H1 (cell line): ENCODE results near the gene CREBBP. TPM values are rescaled to one million over a fixed set of nuclear protein-coding genes. Genes with fewer than 3 reads are reported as not detected.

Experiments used
- CTCF ChIA-PET: fragments of 300-600 bp; sonication (Branson Sonifier 250); formaldehyde crosslinking; loops from one replicate; lab custom pipeline; 2021; ENCODE audit not compliant: partially characterized antibody; lab: Charles Lee
- POLR2A ChIA-PET: fragments of 300-600 bp; sonication (Branson Sonifier 250); formaldehyde crosslinking; loops from one replicate; lab custom pipeline; 2021; ENCODE audit warnings: inconsistent platforms; ENCODE audit not compliant: partially characterized antibody; lab: Charles Lee
- DNase-seq, 2 experiments: peaks; one replicate each; pipeline versions ENCODE4 v3.0.0 to v3.0.0-alpha.2; 2010 to 2022; ENCODE audit warnings: low spot score in 2 of 2, low read depth in 1 of 2, mixed read lengths in 1 of 2
- FAIRE-seq: peaks from 2 replicates; lab custom pipeline; 2011; peaks lifted over from hg19 to GRCh38; lab: Jason Lieb, UNC
- H2AFZ ChIP-seq: 2 replicates; pipeline ENCODE4 v1.8.1; 2012; ENCODE audit warnings: low read length, inconsistent platforms
- H2AK5ac ChIP-seq: 2 replicates; pipeline ENCODE4 v1.6.1; 2013; ENCODE audit warnings: low read depth, low read length
- H2BK120ac ChIP-seq: replicated peaks from 2 replicates; pipeline ENCODE3; 2013; ENCODE audit warnings: low read depth, low read length, inconsistent platforms
- H2BK12ac ChIP-seq: 2 replicates; pipeline ENCODE4 v1.6.1; 2013; ENCODE audit warnings: low read depth, low read length
- H2BK15ac ChIP-seq: 2 replicates; pipeline ENCODE4 v1.6.1; 2013; ENCODE audit warnings: low read length
- H2BK20ac ChIP-seq: 2 replicates; pipeline ENCODE4 v1.6.1; 2013; ENCODE audit warnings: low read length
- H2BK5ac ChIP-seq: 2 replicates; pipeline ENCODE4 v1.6.1; 2013; ENCODE audit warnings: low read depth, low read length
- H3K14ac ChIP-seq: 2 replicates; pipeline ENCODE4 v1.6.1; 2013; ENCODE audit warnings: inconsistent platforms; ENCODE audit not compliant: insufficient read length
- H3K18ac ChIP-seq: 2 replicates; pipeline ENCODE4 v1.6.1; 2013; ENCODE audit warnings: low read length; ENCODE audit errors: extremely low read depth
- H3K23ac ChIP-seq: 2 replicates; pipeline ENCODE4 v1.6.1; 2013; ENCODE audit warnings: inconsistent platforms; ENCODE audit not compliant: insufficient read length
- H3K23me2 ChIP-seq: 2 replicates; pipeline ENCODE4 v1.6.1; 2013; ENCODE audit warnings: low read depth, low read length
- H3K27ac ChIP-seq: 2 replicates; pipeline ENCODE4 v1.6.1; 2011; ENCODE audit warnings: low read depth, low read length, inconsistent platforms
- H3K27me3 ChIP-seq, 4 experiments: replicated peaks in 1 of 4; 1 replicate in 1 of 4; 2 replicates in 3 of 4; pipeline versions ENCODE4 v1.6.1 to v1.8.1; 2011 to 2013; ENCODE audit warnings: low read length in 3 of 4, mild to moderate bottlenecking in 3 of 4, inconsistent platforms in 2 of 4, mixed read lengths in 2 of 4, moderate library complexity in 1 of 4; ENCODE audit not compliant: control insufficient read depth in 3 of 4, insufficient read depth in 3 of 4; ENCODE audit errors: extremely low read depth in 1 of 4
- H3K36me3 ChIP-seq, 4 experiments: 2 replicates each; pipeline versions ENCODE4 v1.6.1 to v1.8.1; 2011 to 2013; ENCODE audit warnings: mild to moderate bottlenecking in 4 of 4, low read length in 3 of 4, moderate library complexity in 2 of 4, control low read depth in 1 of 4, inconsistent platforms in 1 of 4; ENCODE audit not compliant: insufficient read depth in 4 of 4, control insufficient read depth in 2 of 4
- H3K4ac ChIP-seq: replicated peaks from 2 replicates; pipeline ENCODE3; 2013; ENCODE audit warnings: low read length, low read depth, mixed read lengths, inconsistent platforms; ENCODE audit not compliant: insufficient read length
- H3K4me1 ChIP-seq, 4 experiments: replicated peaks in 1 of 4; 1 replicate in 1 of 4; 2 replicates in 3 of 4; pipeline versions ENCODE4 v1.6.1 to v1.8.1; 2011 to 2013; ENCODE audit warnings: low read length in 3 of 4, inconsistent platforms in 2 of 4, mixed read lengths in 1 of 4; ENCODE audit not compliant: insufficient read depth in 4 of 4, control insufficient read depth in 3 of 4
- H3K4me2 ChIP-seq, 2 experiments: 2 replicates each; pipeline versions ENCODE4 v1.6.1 to v1.8.1; 2011 to 2013; ENCODE audit warnings: low read depth in 2 of 2, low read length in 2 of 2, control low read depth in 1 of 2, inconsistent platforms in 1 of 2, mild to moderate bottlenecking in 1 of 2; ENCODE audit not compliant: insufficient read depth in 1 of 2
- H3K4me3 ChIP-seq, 4 experiments: fragments of 200-600, 300-600 bp in 1 of 4; sonication (generic), shearing (Covaris generic), sonication (Bioruptor Twin) in 1 of 4; 2 replicates each; pipeline versions ENCODE4 v1.5.1 to v1.8.1; 2011 to 2016; ENCODE audit warnings: low read length in 4 of 4, low read depth in 3 of 4, control low read depth in 2 of 4, inconsistent platforms in 2 of 4, mild to moderate bottlenecking in 2 of 4, mixed read lengths in 1 of 4, moderate library complexity in 1 of 4; ENCODE audit not compliant: insufficient read depth in 2 of 4; ENCODE audit errors: extremely low read depth in 1 of 4
- H3K56ac ChIP-seq: replicated peaks from 2 replicates; pipeline ENCODE3; 2013; ENCODE audit warnings: low read depth, mild to moderate bottlenecking, mixed read lengths, low read length, inconsistent platforms; ENCODE audit not compliant: insufficient read length
- H3K79me1 ChIP-seq: 2 replicates; pipeline ENCODE4 v1.6.1; 2013; ENCODE audit warnings: low read depth, low read length, control low read depth
- H3K79me2 ChIP-seq, 2 experiments: 2 replicates each; pipeline versions ENCODE4 v1.6.1 to v1.8.1; 2012 to 2013; ENCODE audit warnings: low read length in 2 of 2, mild to moderate bottlenecking in 2 of 2, inconsistent platforms in 1 of 2; ENCODE audit not compliant: insufficient read depth in 2 of 2, control insufficient read depth in 1 of 2
- H3K9ac ChIP-seq, 4 experiments: replicated peaks in 1 of 4; 1 replicate in 1 of 4; 2 replicates in 3 of 4; pipeline versions ENCODE4 v1.6.1 to v1.8.1; 2011 to 2013; ENCODE audit warnings: low read depth in 3 of 4, low read length in 3 of 4, control low read depth in 2 of 4, mild to moderate bottlenecking in 2 of 4, moderate library complexity in 2 of 4, inconsistent platforms in 1 of 4; ENCODE audit errors: extremely low read depth in 1 of 4
- H3K9me3 ChIP-seq, 2 experiments: 2 replicates each; pipeline versions ENCODE4 v1.6.1 to v1.8.1; 2012 to 2013; ENCODE audit warnings: mild to moderate bottlenecking in 2 of 2, moderate library complexity in 2 of 2, control low read depth in 1 of 2, inconsistent platforms in 1 of 2, low read depth in 1 of 2, low read length in 1 of 2, mixed read lengths in 1 of 2; ENCODE audit not compliant: insufficient read depth in 2 of 2
- H4K20me1 ChIP-seq, 2 experiments: replicated peaks in 1 of 2; 2 replicates each; pipeline versions ENCODE3 to v1.8.1; 2011 to 2013; ENCODE audit warnings: inconsistent platforms in 2 of 2, low read length in 2 of 2, mild to moderate bottlenecking in 1 of 2; ENCODE audit not compliant: insufficient read depth in 2 of 2, control insufficient read depth in 1 of 2
- H4K5ac ChIP-seq: 2 replicates; pipeline ENCODE4 v1.6.1; 2013; ENCODE audit warnings: low read length, low read depth, mixed read lengths, inconsistent platforms; ENCODE audit not compliant: insufficient read length
- H4K8ac ChIP-seq: 2 replicates; pipeline ENCODE4 v1.8.0; 2013; ENCODE audit warnings: mild to moderate bottlenecking, moderate library complexity, low read length, inconsistent platforms; ENCODE audit not compliant: insufficient read depth; ENCODE audit errors: extremely low read depth
- H4K91ac ChIP-seq: replicated peaks from 2 replicates; pipeline ENCODE3; 2013; ENCODE audit warnings: low read length, mixed read lengths, inconsistent platforms; ENCODE audit not compliant: insufficient read length
- BACH1 ChIP-seq: IDR thresholded peaks from 2 replicates; pipeline ENCODE4 v1.6.1; 2012; ENCODE audit warnings: low read length, improper control_type of control experiment
- CBX5 ChIP-seq: fragments of 300-800, 300-1000 bp; sonication (generic); IDR thresholded peaks from 2 replicates; pipeline ENCODE4 v1.7.1; 2016; ENCODE audit warnings: antibody characterized with exemption, low read length, low read depth
- CTBP2 ChIP-seq: IDR thresholded peaks from 2 replicates; pipeline ENCODE4 v1.7.0; 2011; ENCODE audit warnings: borderline replicate concordance, mild to moderate bottlenecking, moderate library complexity, mixed read lengths, low read length; ENCODE audit not compliant: insufficient read depth, insufficient read length
- KDM4A ChIP-seq: IDR thresholded peaks from one replicate; pipeline ENCODE4 v1.7.1; 2012; ENCODE audit warnings: low read depth, mild to moderate bottlenecking, moderate library complexity, low read length, inconsistent platforms; ENCODE audit not compliant: severe bottlenecking
- MAFK ChIP-seq: IDR thresholded peaks from 2 replicates; pipeline ENCODE4 v1.6.1; 2012; ENCODE audit warnings: low read depth, mild to moderate bottlenecking, improper control_type of control experiment, low read length
- PHF8 ChIP-seq: fragments of 200-600 bp; sonication (generic); conservative IDR thresholded peaks from 2 replicates; pipeline ENCODE4 v1.7.1; 2012; ENCODE audit warnings: low read depth, mild to moderate bottlenecking, inconsistent platforms, low read length, moderate library complexity
- POU5F1 ChIP-seq: IDR thresholded peaks from 2 replicates; pipeline ENCODE4 v1.6.1; 2011; ENCODE audit warnings: low read depth, mild to moderate bottlenecking, low read length, moderate library complexity
- RBBP5 ChIP-seq: IDR thresholded peaks from 2 replicates; pipeline ENCODE4 v1.7.1; 2012; ENCODE audit warnings: low read depth, mild to moderate bottlenecking, inconsistent platforms, low read length, moderate library complexity, borderline replicate concordance
- SAP30 ChIP-seq: fragments of 300-600 bp; sonication (generic); IDR thresholded peaks from 2 replicates; pipeline ENCODE4 v1.7.1; 2012; ENCODE audit warnings: low read length, moderate library complexity, mild to moderate bottlenecking, inconsistent platforms; ENCODE audit not compliant: insufficient read depth, insufficient replicate concordance
- SIRT6 ChIP-seq: IDR thresholded peaks from one replicate; pipeline ENCODE4 v1.7.1; 2012; ENCODE audit warnings: low read length, inconsistent platforms
- SP1 ChIP-seq: IDR thresholded peaks from 2 replicates; pipeline ENCODE4 v1.6.1; 2011; ENCODE audit warnings: low read depth, low read length
- SUZ12 ChIP-seq: fragments of 200-600 bp; sonication (generic); IDR thresholded peaks from 2 replicates; pipeline ENCODE4 v1.6.1; 2012; ENCODE audit warnings: mild to moderate bottlenecking, inconsistent platforms, low read length, moderate library complexity, mixed read lengths
- ZNF274 ChIP-seq: IDR thresholded peaks from 2 replicates; pipeline ENCODE4 v1.7.0; 2012; ENCODE audit warnings: low read length, borderline replicate concordance; ENCODE audit errors: extremely low read depth
- WGBS, 2 experiments: shearing (Covaris generic) in 1 of 2; methylation state at CpG; one replicate each; pipeline versions ENCODE4 v1.1.6 to v1.1.7; 2013 to 2015; ENCODE audit warnings: low lambda C conversion rate in 2 of 2, mixed read lengths in 2 of 2, inconsistent platforms in 1 of 2, low coverage in 1 of 2, missing lambda C conversion rate in 1 of 2; ENCODE audit not compliant: insufficient replicate concordance in 2 of 2, insufficient coverage in 1 of 2, insufficient read length in 1 of 2; ENCODE audit errors: extremely low coverage in 1 of 2, missing lambda C conversion rate in 1 of 2; 5-methylcytosine and 5-hydroxymethylcytosine counted together
- polyA plus RNA-seq, 7 experiments: library from polyadenylated mRNA; depleted of rRNA in 3 of 7; stranded (reverse) in 5 of 7; unstranded in 2 of 7; fragments of >200 nt in 5 of 7; fragments of 200-250 nt in 2 of 7; gene quantifications; 1 replicate in 5 of 7; 2 replicates in 1 of 7; 4 replicates in 1 of 7; pipeline versions ENCODE4 v1.2.1 to v1.2.3, GENCODE V29; 2011 to 2013; ENCODE audit warnings: missing spikeins in 2 of 7, mixed read lengths in 2 of 7
- total RNA-seq: library from RNA; stranded (reverse); fragmentation: NEBNext Ultra II Directional; extraction: Animal tissue kit (Norgen Biotek cat#: 25700); gene quantifications from 2 replicates; pipeline ENCODE4 v1.2.1, GENCODE V29; 2021
- TF ChIP-seq, protein P1 (sequence below): IDR thresholded peaks from 2 replicates; pipeline ENCODE4 v1.6.1; 2011; ENCODE audit warnings: low read length, improper control_type of control experiment

Gene CREBBP
- total and polyA plus RNA-seq, 2 of the 8 experiments (the other 6 are each of a cell fraction or from before 2014, with no cell fraction given): 10.0 to 60.1 TPM

DNA sequence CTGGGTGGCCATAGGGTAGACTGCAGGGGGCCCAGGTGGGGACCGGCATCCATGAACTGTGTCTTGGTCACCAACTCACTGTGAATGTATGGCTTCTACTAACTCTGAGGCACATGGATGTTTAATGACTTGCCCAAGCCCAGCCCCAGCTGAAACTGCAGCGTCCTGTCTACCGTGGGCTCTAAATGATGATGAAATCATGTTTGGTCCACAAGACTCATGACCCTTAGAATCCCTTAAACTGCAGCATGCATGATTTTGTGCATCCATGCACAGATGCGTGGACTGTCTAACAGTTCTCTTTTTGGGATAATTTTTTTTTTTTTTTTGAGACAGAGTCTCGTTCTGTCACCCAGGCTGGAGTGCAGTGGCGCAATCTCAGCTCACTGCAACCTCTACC, 32.4 kb upstream of the CREBBP start:
- Histone ChIP-seq H2AK5ac (no peak overlapping the region), H3K4me3 (no peak overlapping the region), H2AFZ (no peak overlapping the region), H3K36me3 (no peaks in the 10 kb centered on the region), H3K79me1 (no peaks in the 10 kb centered on the region), H3K79me2 (no peaks in the 10 kb centered on the region), H4K91ac (no peak overlapping the region), H2BK120ac (no peak overlapping the region), H2BK5ac (no peak overlapping the region), H3K4me1 (peaks cover 0 to 3% (median under 1%) of the 10 kb centered on the region in 4 experiments; a peak in 1 of 7 replicates), H4K20me1 (no peaks in the 10 kb centered on the region), H3K23me2 (no peaks in the 10 kb centered on the region), H2BK15ac (no peak overlapping the region), H3K23ac (no peak overlapping the region), H3K27me3 (no peaks in the 10 kb centered on the region), H2BK12ac (no peak overlapping the region), H4K5ac (no peak overlapping the region), H3K14ac (no peak overlapping the region), H3K56ac (no peak overlapping the region), H3K4ac (no peak overlapping the region), H3K18ac (no peak overlapping the region), H3K9me3 (peaks cover 7% of the 10 kb centered on the region in 2 experiments; a peak in 3 of 4 replicates), H4K8ac (no peak overlapping the region), H3K9ac (no peak overlapping the region), H3K4me2 (no peak overlapping the region), H2BK20ac (no peak overlapping the region), H3K27ac (no peak overlapping the region)
- ChIA-PET CTCF (no interaction called here), POLR2A (no interaction called here)
- DNase-seq (no peak), FAIRE-seq (no peak)
- WGBS, 2 experiments: 82% methylated on average over 4 of the region's 6 CpGs; no CpG with 5 or more reads in 1 of the 2 experiments
- TF ChIP-seq, protein P1, sequence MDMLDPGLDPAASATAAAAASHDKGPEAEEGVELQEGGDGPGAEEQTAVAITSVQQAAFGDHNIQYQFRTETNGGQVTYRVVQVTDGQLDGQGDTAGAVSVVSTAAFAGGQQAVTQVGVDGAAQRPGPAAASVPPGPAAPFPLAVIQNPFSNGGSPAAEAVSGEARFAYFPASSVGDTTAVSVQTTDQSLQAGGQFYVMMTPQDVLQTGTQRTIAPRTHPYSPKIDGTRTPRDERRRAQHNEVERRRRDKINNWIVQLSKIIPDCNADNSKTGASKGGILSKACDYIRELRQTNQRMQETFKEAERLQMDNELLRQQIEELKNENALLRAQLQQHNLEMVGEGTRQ: no peak
- TF ChIP-seq POU5F1 (no peak), SAP30 (no peak), BACH1 (no peak), CTBP2 (no peak), ZNF274 (no peak), SP1 (no peak), PHF8 (no peak), CBX5 (no peak), MAFK (no peak), SIRT6 (no peak), KDM4A (no peak), RBBP5 (no peak), SUZ12 (no peak)
